Measurements from ENCODE around the gene PRSS56. TPM values are rescaled to one million over a fixed set of nuclear protein-coding genes. Genes with fewer than 3 reads are reported as not detected.

Gene PRSS56
- polyA plus RNA-seq, 4 donors, result not detected

DNA sequence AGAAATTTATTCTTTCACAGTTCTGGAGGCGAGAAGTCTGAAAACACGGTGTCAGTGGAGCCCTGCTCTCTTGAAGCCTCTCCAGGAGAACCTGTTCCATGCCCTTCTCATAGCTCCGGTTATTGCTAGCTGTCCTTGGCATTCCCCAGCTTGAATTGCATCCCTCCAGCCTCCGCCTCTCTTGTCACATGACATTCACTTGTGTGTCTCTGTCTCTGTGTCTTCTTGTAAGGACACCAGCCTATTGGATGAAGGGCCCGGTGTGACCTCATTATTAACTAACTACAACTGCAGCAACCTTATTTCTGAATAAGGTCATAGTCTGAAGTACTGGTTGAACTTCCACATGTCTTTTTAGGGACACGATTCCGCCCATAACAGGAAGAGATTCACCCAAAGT is 4.5 kb upstream of the PRSS56 start:
- Histone ChIP-seq H3K36me3 (ENCODE audit: control insufficient read depth in 3 of 3, insufficient read depth in 2 of 3, low read depth in 1 of 3, low read length in 3 of 3) (no peaks in the 10 kb centered on the region), H3K4me3 (ENCODE audit: low read depth in 1 of 3, low read length in 3 of 3) (no peak overlapping the region), H3K27ac (ENCODE audit: low read depth in 1 of 3, low read length in 2 of 3) (peak overlapping the region in 1 of 3 donors; percentile 72), H3K4me1 (ENCODE audit: control insufficient read depth in 3 of 3, insufficient read depth in 2 of 3, low read depth in 1 of 3, low read length in 2 of 3) (peaks cover 0 to 37% (median 0%) of the 10 kb centered on the region in 3 donors), H3K27me3 (ENCODE audit: control insufficient read depth in 3 of 3, insufficient read depth in 3 of 3, low read length in 3 of 3) (peaks cover 0 to 14% (median 6%) of the 10 kb centered on the region in 3 donors), H3K9me3 (ENCODE audit: control insufficient read depth in 2 of 2, insufficient read depth in 1 of 2, low read depth in 1 of 2, low read length in 1 of 2) (no peaks in the 10 kb centered on the region)
- FAIRE-seq (no peak), DNase-seq (peak in 1 of 2 donors; percentile 86)
- WGBS, 3 donors, result 83 to 90% (median 83%) methylated on average over 7 of the region's 7 CpGs

DNA sequence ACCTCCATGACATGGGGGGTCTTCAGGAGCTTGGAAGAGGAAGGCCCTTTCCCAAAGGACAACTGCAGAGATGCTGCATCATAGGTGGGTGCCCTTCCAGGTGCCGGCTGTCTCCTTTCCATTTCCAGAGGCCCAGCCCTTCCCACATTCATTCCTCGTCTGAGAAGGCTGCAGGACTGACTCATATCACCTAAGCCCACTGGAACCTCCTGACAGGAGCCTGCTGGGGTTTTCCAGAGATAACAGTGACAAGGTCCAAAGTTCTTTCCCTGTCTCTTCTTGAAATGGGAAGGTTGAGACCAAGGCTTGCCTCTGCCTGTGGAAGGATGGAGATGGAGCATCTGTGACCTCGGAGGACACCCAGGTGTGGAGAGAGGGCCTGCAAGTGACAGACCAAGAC is 3.6 kb upstream of the PRSS56 start:
- no peak for FAIRE-seq
- peak; percentile 52 to 88 for DNase-seq
- no peaks in the 10 kb centered on the region for H3K9me3 ChIP-seq (ENCODE audit: control insufficient read depth in 2 of 2, insufficient read depth in 1 of 2, low read depth in 1 of 2, low read length in 1 of 2)
- H3K27me3 ChIP-seq (ENCODE audit: control insufficient read depth in 3 of 3, insufficient read depth in 3 of 3, low read length in 3 of 3), result peaks cover 0 to 22% (median 6%) of the 10 kb centered on the region in 3 donors
- peak overlapping the region in 1 of 3 donors; percentile 72 for H3K27ac ChIP-seq (ENCODE audit: low read depth in 1 of 3, low read length in 2 of 3)
- H3K4me1 ChIP-seq (ENCODE audit: control insufficient read depth in 3 of 3, insufficient read depth in 2 of 3, low read depth in 1 of 3, low read length in 2 of 3), result peaks cover 0 to 37% (median 0%) of the 10 kb centered on the region in 3 donors
- WGBS, 3 donors, result 24 to 65% (median 40%) methylated on average over 3 of the region's 3 CpGs
- no peak overlapping the region for H3K4me3 ChIP-seq (ENCODE audit: low read depth in 1 of 3, low read length in 3 of 3)
- no peaks in the 10 kb centered on the region for H3K36me3 ChIP-seq (ENCODE audit: control insufficient read depth in 3 of 3, insufficient read depth in 2 of 3, low read depth in 1 of 3, low read length in 3 of 3)

DNA sequence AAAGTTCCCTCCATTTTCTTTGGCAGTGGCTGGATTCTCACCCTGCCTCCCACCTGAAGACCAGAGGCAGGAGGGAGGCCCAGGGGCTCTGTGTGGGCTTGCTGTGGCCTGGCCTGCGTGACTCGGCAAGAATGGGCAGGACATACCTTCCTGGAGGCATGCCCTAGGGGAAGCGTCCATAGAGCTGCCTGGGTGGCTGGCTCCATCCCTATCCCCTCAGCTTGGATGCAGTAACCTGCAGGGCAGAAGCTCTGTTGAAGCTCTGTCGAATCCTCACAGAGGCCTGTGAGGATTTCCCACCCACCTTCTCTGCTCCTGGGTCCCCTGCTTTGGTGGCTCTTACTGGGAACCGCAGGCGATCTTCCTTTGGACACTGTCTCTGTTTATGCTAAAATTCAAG is 1.3 kb upstream of the PRSS56 start:
- WGBS, 3 donors, result 78 to 90% (median 80%) methylated on average over 6 of the region's 6 CpGs
- FAIRE-seq, result no peak
- H3K27ac ChIP-seq (ENCODE audit: low read depth in 1 of 3, low read length in 2 of 3), result no peak overlapping the region
- H3K36me3 ChIP-seq (ENCODE audit: control insufficient read depth in 3 of 3, insufficient read depth in 2 of 3, low read depth in 1 of 3, low read length in 3 of 3), result no peaks in the 10 kb centered on the region
- no peak for DNase-seq
- peaks cover 0 to 30% (median 0%) of the 10 kb centered on the region in 3 donors for H3K4me1 ChIP-seq (ENCODE audit: control insufficient read depth in 3 of 3, insufficient read depth in 2 of 3, low read depth in 1 of 3, low read length in 2 of 3)
- no peak overlapping the region for H3K4me3 ChIP-seq (ENCODE audit: low read depth in 1 of 3, low read length in 3 of 3)
- H3K9me3 ChIP-seq (ENCODE audit: control insufficient read depth in 2 of 2, insufficient read depth in 1 of 2, low read depth in 1 of 2, low read length in 1 of 2), result no peaks in the 10 kb centered on the region
- peaks cover 13 to 41% (median 15%) of the 10 kb centered on the region in 3 donors for H3K27me3 ChIP-seq (ENCODE audit: control insufficient read depth in 3 of 3, insufficient read depth in 3 of 3, low read length in 3 of 3)

DNA sequence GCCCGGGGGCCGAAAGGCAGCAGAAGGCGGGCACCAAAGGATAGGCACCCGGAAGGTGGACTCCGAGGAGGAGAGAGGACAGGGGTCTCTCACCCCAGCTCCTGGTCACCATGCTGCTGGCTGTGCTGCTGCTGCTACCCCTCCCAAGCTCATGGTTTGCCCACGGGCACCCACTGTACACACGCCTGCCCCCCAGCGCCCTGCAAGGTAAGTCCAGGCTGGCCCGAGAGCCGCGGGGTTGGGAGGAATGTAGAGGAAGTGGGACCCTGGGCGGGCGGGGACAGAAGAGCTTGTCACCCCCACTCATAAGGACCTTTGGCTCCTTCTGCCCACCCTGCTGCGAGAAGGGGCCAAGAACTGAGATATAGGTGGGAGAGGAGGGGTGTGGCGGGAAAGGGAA is 301 bp downstream of the PRSS56 start:
- no peak overlapping the region for H3K27ac ChIP-seq (ENCODE audit: low read depth in 1 of 3, low read length in 2 of 3)
- H3K36me3 ChIP-seq (ENCODE audit: control insufficient read depth in 3 of 3, insufficient read depth in 2 of 3, low read depth in 1 of 3, low read length in 3 of 3), result no peaks in the 10 kb centered on the region
- H3K27me3 ChIP-seq (ENCODE audit: control insufficient read depth in 3 of 3, insufficient read depth in 3 of 3, low read length in 3 of 3), result peaks cover 15 to 51% (median 23%) of the 10 kb centered on the region in 3 donors
- peaks cover 0 to 26% (median 0%) of the 10 kb centered on the region in 3 donors for H3K4me1 ChIP-seq (ENCODE audit: control insufficient read depth in 3 of 3, insufficient read depth in 2 of 3, low read depth in 1 of 3, low read length in 2 of 3)
- DNase-seq (no peak), FAIRE-seq (no peak)
- no peak overlapping the region for H3K4me3 ChIP-seq (ENCODE audit: low read depth in 1 of 3, low read length in 3 of 3)
- no peaks in the 10 kb centered on the region for H3K9me3 ChIP-seq (ENCODE audit: control insufficient read depth in 2 of 2, insufficient read depth in 1 of 2, low read depth in 1 of 2, low read length in 1 of 2)
- WGBS, 3 donors, result 73 to 80% (median 77%) methylated on average over 13 to 15 of the region's 15 CpGs

DNA sequence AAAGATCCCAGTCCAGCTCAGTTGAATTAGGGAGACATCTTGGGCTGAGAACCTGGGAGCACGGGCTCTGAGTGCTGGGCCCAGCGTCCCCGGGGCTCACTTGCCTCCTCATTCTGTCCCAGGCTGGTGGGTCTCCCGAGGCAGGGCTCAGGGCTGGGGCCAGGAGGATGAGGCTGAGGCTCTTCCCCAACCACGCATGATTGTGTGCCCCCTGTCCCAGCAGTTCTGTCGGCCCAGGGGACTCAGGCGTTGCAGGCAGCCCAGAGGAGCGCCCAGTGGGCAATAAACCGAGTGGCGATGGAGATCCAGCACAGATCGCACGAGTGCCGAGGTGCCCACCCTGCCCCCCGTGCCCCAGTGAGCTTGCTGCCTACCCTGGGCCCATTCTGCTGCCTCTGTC is 910 bp downstream of the PRSS56 start:
- 83 to 89% (median 88%) methylated on average over 13 to 14 of the region's 14 CpGs for WGBS, 3 donors
- no peaks in the 10 kb centered on the region for H3K36me3 ChIP-seq (ENCODE audit: control insufficient read depth in 3 of 3, insufficient read depth in 2 of 3, low read depth in 1 of 3, low read length in 3 of 3)
- H3K4me1 ChIP-seq (ENCODE audit: control insufficient read depth in 3 of 3, insufficient read depth in 2 of 3, low read depth in 1 of 3, low read length in 2 of 3), result peaks cover 0 to 22% (median 0%) of the 10 kb centered on the region in 3 donors
- no peaks in the 10 kb centered on the region for H3K9me3 ChIP-seq (ENCODE audit: control insufficient read depth in 2 of 2, insufficient read depth in 1 of 2, low read depth in 1 of 2, low read length in 1 of 2)
- H3K27ac ChIP-seq (ENCODE audit: low read depth in 1 of 3, low read length in 2 of 3), result no peak overlapping the region
- DNase-seq (no peak), FAIRE-seq (no peak)
- H3K4me3 ChIP-seq (ENCODE audit: low read depth in 1 of 3, low read length in 3 of 3), result no peak overlapping the region
- H3K27me3 ChIP-seq (ENCODE audit: control insufficient read depth in 3 of 3, insufficient read depth in 3 of 3, low read length in 3 of 3), result peaks cover 15 to 51% (median 23%) of the 10 kb centered on the region in 3 donors

- Histone ChIP-seq H3K4me1 (ENCODE audit: control insufficient read depth in 3 of 3, insufficient read depth in 2 of 3, low read depth in 1 of 3, low read length in 2 of 3) (peaks cover 0 to 13% (median 0%) of the 10 kb centered on the region in 3 donors), H3K27ac (ENCODE audit: low read depth in 1 of 3, low read length in 2 of 3) (no peak overlapping the region), H3K4me3 (ENCODE audit: low read depth in 1 of 3, low read length in 3 of 3) (peak overlapping the region in 1 of 3 donors; percentile 8)
These were observed 1.9 kb downstream of the PRSS56 start for GRCh38 chr2:232521959-232522622.

GRCh38 chr2:232522623-232523401 is 2.6 kb downstream of the PRSS56 start:
- Histone ChIP-seq H3K27ac (ENCODE audit: low read depth in 1 of 3, low read length in 2 of 3) (no peak overlapping the region), H3K4me3 (ENCODE audit: low read depth in 1 of 3, low read length in 3 of 3) (no peak overlapping the region), H3K36me3 (ENCODE audit: control insufficient read depth in 3 of 3, insufficient read depth in 2 of 3, low read depth in 1 of 3, low read length in 3 of 3) (no peaks in the 10 kb centered on the region), H3K27me3 (ENCODE audit: control insufficient read depth in 3 of 3, insufficient read depth in 3 of 3, low read length in 3 of 3) (peaks cover 15 to 54% (median 23%) of the 10 kb centered on the region in 3 donors), H3K9me3 (ENCODE audit: control insufficient read depth in 2 of 2, insufficient read depth in 1 of 2, low read depth in 1 of 2, low read length in 1 of 2) (no peaks in the 10 kb centered on the region), H3K4me1 (ENCODE audit: control insufficient read depth in 3 of 3, insufficient read depth in 2 of 3, low read depth in 1 of 3, low read length in 2 of 3) (peaks cover 0 to 10% (median 0%) of the 10 kb centered on the region in 3 donors)
- DNase-seq, result peak in 1 of 2 donors; percentile 29
- WGBS, 3 donors, result 14 to 23% (median 16%) methylated on average over 29 to 46 of the region's 46 CpGs
- FAIRE-seq, result no peak

More at GRCh38 chr2:232521959-232522622, 1.9 kb downstream of the PRSS56 start:
- DNase-seq, result peak; percentile 21 to 78
- no peak for FAIRE-seq
- Histone ChIP-seq H3K9me3 (ENCODE audit: control insufficient read depth in 2 of 2, insufficient read depth in 1 of 2, low read depth in 1 of 2, low read length in 1 of 2) (no peaks in the 10 kb centered on the region), H3K27me3 (ENCODE audit: control insufficient read depth in 3 of 3, insufficient read depth in 3 of 3, low read length in 3 of 3) (peaks cover 15 to 54% (median 23%) of the 10 kb centered on the region in 3 donors), H3K36me3 (ENCODE audit: control insufficient read depth in 3 of 3, insufficient read depth in 2 of 3, low read depth in 1 of 3, low read length in 3 of 3) (no peaks in the 10 kb centered on the region)
- 5 to 7% (median 6%) methylated on average over 40 to 66 of the region's 66 CpGs for WGBS, 3 donors

- Histone ChIP-seq H3K36me3 (ENCODE audit: control insufficient read depth in 3 of 3, insufficient read depth in 2 of 3, low read depth in 1 of 3, low read length in 3 of 3) (no peaks in the 10 kb centered on the region), H3K9me3 (ENCODE audit: control insufficient read depth in 2 of 2, insufficient read depth in 1 of 2, low read depth in 1 of 2, low read length in 1 of 2) (no peaks in the 10 kb centered on the region), H3K27ac (ENCODE audit: low read depth in 1 of 3, low read length in 2 of 3) (no peak overlapping the region), H3K4me3 (ENCODE audit: low read depth in 1 of 3, low read length in 3 of 3) (no peak overlapping the region), H3K4me1 (ENCODE audit: control insufficient read depth in 3 of 3, insufficient read depth in 2 of 3, low read depth in 1 of 3, low read length in 2 of 3) (peaks cover 0 to 7% (median 0%) of the 10 kb centered on the region in 3 donors), H3K27me3 (ENCODE audit: control insufficient read depth in 3 of 3, insufficient read depth in 3 of 3, low read length in 3 of 3) (peaks cover 15 to 55% (median 23%) of the 10 kb centered on the region in 3 donors)
- DNase-seq, result no peak
- WGBS, 3 donors, result 14 to 18% (median 17%) methylated on average over 16 of the region's 16 CpGs
- no peak for FAIRE-seq
These were observed 3.2 kb downstream of the PRSS56 start for GRCh38 chr2:232523402-232523681.

Measured in small intestine (tissue), 7 donors.